Measurements from ENCODE around the gene DST.

DST gene

DNA sequence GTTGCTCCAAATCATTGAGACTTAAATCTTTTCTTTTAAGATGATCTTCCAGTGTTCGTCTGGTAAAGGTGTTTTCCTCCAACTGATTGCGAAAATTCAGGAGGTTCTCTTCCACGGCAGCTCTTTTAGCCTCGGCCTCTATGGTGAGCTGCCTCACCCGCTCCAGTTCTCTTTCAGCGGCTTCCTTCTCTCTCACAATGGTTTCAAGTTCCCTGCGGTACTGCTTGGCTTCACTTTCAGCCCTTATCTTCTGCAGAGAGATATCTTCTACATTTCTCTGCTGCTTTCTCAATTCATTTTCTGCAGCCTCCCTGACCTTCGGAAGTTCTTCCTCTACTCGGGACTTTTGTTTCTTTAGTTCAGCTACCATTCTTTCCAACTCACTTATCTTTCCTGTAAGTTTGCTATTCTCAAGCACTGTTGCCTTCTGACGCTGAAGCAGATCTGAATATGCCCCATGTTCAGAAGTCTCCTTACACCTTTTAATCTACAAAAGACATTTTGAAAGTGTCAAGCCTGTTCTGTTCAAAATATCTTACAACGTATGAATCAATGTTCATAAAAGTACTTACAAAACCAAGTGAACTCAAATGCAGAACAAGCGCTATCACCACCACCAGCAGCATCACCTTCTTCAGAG, 22.3 kb downstream of the DST start:
- no peak for DNase-seq

- DNase-seq: no peak
These were observed 24.6 kb downstream of the DST start for GRCh38 chr6:56618050-56618449.

- no peak for DNase-seq
These were observed 25.7 kb downstream of the DST start for GRCh38 chr6:56616967-56617366.

DNA sequence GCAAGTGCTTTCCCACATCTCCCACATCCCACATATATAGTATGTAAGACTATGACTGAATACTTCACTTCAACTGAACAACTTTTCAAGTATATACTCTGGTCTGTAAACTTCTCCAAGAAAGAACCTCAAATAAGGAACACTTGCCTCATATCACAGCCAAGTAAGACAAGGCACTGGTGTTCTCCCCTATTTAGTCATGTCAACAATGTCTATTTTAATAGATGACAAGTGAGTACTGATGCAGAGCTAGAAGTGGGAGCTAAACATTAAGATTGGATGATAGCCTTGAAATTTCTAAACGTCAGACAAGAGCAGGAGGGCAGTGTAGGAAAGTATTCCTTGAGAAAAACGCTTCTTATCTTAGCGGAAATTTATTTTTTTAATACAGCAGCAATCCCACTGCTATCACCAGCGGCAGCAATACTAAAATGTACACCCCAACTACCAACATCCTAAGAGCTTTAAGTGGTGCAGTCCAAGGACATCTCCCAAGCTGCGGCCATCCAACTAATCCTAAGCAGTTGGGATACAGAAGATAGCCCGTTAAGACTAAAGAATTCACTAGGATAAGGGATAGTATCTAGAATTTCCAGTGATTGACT, 29.3 kb downstream of the DST start:
- no peak for DNase-seq

DNA sequence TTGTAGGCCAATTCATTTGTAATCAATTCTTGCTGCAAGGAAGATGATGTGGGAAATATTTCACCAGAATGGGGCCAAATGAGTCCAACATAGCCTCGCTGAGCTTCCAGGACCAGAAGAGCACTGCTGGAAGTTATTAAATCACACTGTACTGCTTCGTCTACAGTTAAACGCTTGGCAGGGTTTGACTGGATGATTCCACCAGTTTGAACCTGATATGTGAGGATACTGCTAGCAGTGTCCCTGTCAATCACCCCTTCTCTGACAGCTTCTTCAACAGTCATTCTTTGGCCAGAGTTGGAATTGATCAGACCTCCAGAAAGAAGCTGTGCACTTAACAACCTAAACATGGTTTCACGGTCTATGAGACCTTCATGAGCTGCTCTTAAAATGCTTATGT, 34.4 kb downstream of the DST start:
- no peak for DNase-seq

- DNase-seq: no peak
These were observed 35.5 kb downstream of the DST start for GRCh38 chr6:56607111-56607752.

DNA sequence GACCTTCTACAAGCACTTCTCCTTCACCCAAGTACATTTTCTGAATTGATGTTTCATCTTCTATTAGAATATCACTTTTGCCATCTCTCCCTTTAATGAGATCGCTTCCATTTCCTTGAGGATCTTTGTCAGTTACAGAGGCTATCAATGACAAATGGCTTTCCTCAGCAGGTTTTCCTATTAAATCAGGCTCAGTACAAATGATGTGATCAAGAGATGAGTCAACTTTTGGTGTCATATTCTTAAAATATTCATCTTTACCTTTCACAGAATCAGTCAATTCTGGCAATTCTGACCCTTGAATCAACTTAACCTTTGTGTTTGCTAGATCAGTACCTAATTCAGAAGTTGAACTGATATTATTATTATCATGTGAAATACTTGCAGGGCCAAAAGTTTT, 37.3 kb downstream of the DST start:
- DNase-seq: no peak

DNA sequence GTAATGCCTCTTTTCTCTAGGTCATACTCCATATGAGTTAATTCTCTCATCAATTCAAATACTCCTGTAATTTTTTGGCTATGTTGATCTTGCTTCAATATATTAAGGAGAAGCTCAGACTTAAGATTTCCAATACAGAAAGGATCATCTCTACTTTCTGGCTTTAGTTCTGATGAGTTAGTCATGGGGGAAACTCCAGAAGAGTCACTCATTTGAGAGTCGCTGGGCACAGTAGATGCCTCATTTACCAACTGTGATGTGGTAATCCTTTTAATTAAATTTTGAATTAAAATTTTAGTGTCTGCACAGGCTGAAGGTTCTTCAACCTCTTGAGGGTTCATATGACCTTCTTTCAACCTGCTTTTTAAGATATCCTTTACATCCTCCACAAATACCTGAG, 38.5 kb downstream of the DST start:
- no peak for DNase-seq

DNA sequence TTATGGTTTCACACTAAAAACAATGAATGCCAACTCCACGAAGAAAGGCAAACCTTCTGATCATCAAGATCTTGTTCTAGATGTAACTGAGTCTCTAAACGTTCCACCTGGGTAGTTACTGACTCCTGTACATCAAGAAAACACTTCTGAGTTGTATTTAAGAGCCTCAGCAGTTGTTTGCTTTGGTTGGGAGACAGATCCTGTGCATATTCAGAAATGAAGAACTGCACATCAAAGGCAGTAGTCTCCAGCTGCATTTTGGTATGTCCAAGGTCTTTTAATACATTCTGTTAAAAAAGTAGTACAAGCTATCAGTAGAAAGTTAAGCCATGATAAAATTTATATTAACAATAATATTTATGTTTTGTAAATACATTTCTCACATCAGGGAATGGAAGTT, 41.3 kb downstream of the DST start:
- DNase-seq: no peak

DNA sequence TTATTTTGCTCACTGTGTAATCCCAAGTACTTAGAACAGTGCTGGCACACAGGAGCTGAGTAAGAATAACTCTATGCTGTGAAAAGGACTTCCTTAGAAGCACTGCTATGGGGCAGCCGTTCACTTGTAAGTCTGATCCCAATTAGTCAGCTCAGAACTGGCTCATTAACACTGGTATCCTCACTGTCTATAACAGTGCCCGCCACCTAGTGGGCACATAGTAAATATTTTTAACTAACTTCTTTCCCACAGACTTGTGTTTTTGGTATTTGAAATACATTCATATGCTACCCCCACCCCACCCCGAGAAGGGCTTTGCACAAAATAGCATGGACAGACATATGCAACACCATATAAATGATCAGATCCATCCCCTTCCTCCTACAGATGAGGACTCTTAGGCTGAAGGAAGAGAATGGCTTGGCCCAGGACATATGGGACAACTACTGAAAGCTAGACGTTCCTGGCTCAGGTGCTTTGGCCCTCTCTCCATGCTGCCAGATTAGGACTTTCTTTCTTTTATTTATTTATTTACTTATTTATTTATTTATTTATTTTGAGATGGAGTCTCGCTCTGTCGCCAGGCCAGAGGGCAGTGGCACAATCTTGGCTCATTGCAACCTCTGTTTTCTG, 47.1 kb downstream of the DST start:
- DNase-seq: no peak

DNA sequence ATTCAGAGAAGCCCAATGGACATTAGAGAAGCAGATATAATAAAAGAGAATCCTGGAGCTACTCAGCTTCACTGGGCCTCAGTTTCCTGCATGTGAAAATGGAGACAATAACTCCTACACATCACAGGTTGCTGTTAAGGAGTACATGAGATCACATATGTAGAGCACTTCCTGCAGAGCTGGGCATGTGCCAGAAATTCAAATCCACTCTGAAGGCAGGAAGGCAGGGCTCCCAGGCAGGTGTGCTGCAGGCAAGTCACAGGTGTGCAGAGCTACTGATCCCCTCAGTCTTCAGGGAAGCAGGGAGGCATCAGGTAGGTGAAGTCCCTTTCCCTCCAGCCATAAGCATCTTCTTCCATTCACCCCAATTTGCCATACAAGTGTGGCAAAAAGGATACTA, 48.0 kb downstream of the DST start:
- no peak for DNase-seq

- DNase-seq: no peak
These were observed 48.8 kb downstream of the DST start for GRCh38 chr6:56593801-56594318.

GRCh38 chr6:56582236-56582635, 60.5 kb downstream of the DST start:
- DNase-seq: no peak

GRCh38 chr6:56581296-56581925, 61.3 kb downstream of the DST start:
- DNase-seq: no peak

GRCh38 chr6:56580271-56580670, 62.4 kb downstream of the DST start:
- DNase-seq: no peak

DNA sequence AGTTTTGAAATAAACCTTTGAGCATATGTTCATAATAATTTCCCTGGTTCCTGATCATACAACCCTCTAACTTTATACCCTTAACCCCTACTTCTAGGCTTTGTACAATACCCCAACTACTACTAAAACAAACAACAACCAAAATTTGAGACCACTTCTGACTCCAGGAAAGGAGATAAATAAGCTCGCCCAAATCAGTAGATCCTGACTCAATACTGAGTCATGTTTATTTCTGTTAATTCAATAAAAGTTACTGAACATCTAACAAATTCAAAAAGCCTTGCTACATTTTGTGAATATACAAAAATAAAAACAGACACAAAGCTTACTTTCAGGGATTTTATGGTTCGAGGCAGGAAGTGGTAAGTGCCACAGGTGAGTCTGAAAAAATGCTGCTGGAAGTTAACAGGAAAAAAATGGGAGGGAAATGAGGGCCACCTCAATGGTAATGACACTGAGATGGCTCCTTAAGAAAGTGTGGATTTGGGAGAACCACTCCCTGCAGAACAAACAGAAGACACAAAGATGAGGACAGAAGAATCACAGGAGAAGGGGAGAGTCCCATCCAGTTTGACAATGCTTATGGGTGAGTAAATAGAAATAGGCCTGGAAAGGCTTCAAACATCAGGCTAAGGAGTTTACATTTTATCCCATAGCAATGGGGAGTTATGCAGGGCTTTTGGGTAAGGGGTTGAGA, 63.4 kb downstream of the DST start:
- DNase-seq: no peak

- no peak for DNase-seq
These were observed 67.0 kb downstream of the DST start for GRCh38 chr6:56575736-56576135.

DNA sequence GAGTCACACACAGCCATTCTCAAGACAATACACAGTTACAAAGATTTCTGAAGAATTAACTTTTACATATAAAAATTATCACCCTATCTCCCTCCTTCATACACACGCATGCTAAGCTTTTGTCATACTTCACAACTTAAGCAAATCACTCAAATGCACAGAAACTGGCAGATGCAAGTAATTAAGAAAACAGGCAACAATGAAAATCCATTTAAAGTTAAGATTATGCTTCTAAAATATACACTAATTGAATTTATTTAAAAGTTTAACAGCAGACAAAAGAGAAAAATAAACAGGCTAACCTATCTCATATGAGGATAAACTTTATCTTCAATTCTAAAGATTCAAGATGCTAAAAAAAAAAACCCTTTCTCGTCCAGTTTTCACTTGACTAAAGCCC, 68.4 kb downstream of the DST start:
- DNase-seq: no peak

- DNase-seq: no peak
These were observed 69.1 kb downstream of the DST start for GRCh38 chr6:56573624-56574023.

DNA sequence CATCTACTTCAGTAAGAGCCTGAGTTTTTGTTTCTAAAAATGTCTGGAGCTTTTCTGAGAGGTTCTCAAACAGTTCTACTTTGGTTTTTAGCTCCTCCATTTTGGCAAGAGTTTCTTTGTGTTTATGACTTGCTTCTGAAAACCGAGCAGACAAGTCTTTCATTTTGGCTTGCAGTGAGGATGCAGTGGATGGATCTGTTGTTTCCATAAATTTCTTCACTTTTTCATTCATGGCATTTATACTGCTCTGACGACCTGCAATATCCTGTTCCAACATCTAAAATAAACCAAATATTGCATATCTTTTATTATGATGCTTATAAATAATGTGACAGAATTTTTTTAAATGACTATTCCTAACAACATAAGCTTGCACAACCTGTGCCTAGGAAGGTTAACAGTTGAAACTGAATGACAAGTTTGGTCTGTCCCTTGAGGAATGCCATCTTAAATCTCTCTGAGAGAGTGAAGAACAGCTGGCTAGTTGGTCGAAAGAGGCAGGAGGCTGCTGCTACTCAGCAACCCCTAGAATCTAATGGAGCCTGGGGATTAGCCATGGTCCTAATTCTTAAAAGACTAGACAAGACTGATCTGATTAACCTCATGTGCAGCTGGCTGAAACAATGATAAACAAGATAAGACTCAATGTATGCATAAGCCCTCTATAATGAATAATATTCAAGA, 69.8 kb downstream of the DST start:
- no peak for DNase-seq

DNA sequence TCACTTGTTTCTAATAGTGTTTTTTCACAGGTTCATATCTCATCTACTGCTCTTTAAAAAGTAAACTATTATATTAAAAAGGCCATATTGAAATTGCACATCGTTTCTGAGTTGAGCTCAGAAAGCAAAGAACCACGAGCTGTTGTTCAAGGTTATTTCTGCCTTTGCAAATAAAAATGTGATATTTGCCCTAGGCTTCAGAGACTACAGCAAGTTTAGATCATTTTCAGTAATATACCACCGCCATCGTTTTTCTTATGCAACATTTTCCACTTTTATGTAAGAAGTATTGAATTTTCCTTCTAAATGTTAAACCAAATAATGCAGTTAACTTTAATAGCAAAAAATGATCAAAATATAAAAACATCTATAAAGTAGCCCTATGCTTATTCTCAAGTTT, 71.1 kb downstream of the DST start:
- no peak for DNase-seq
